Liver (tissue), 9 donors: ENCODE results near the gene OPN1MW3. TPM values are rescaled to one million over a fixed set of nuclear protein-coding genes. Genes with fewer than 3 reads are reported as not detected.

ENCODE experiments used
- DNase-seq: peaks from one replicate; pipeline ENCODE4 v3.0.0-alpha.2; 2017; ENCODE audit warnings: low spot score
- H3K27ac ChIP-seq, 2 donors: one replicate each; pipeline ENCODE4 v1.7.0; 2013; ENCODE audit warnings: inconsistent platforms in 2 of 2, low read length in 2 of 2, control low read depth in 1 of 2, low read depth in 1 of 2, mild to moderate bottlenecking in 1 of 2
- H3K27me3 ChIP-seq, 4 donors: one replicate each; pipeline versions ENCODE4 v1.6.1 to v1.7.0; 2013; ENCODE audit warnings: low read length in 3 of 4, inconsistent platforms in 1 of 4, mild to moderate bottlenecking in 1 of 4, moderate library complexity in 1 of 4; ENCODE audit not compliant: control insufficient read depth in 4 of 4, insufficient read depth in 4 of 4
- H3K36me3 ChIP-seq, 4 donors: one replicate each; pipeline versions ENCODE4 v1.6.1 to v1.7.0; 2013; ENCODE audit warnings: low read length in 3 of 4, mild to moderate bottlenecking in 3 of 4, low read depth in 1 of 4, moderate library complexity in 1 of 4; ENCODE audit not compliant: control insufficient read depth in 4 of 4, insufficient read depth in 3 of 4
- H3K4me1 ChIP-seq, 4 donors: one replicate each; pipeline versions ENCODE4 v1.6.1 to v1.7.0; 2013; ENCODE audit warnings: low read length in 3 of 4, mild to moderate bottlenecking in 3 of 4, moderate library complexity in 1 of 4; ENCODE audit not compliant: control insufficient read depth in 4 of 4, insufficient read depth in 4 of 4
- H3K4me3 ChIP-seq, 3 donors: one replicate each; pipeline versions ENCODE4 v1.6.1 to v1.7.0; 2013; ENCODE audit warnings: low read length in 3 of 3, control low read depth in 1 of 3, low read depth in 1 of 3, mild to moderate bottlenecking in 1 of 3
- H3K9ac ChIP-seq, 2 donors: one replicate each; pipeline ENCODE4 v1.7.0; 2013; ENCODE audit warnings: low read length in 2 of 2, mild to moderate bottlenecking in 2 of 2, moderate library complexity in 2 of 2, control low read depth in 1 of 2, low read depth in 1 of 2
- H3K9me3 ChIP-seq, 4 donors: one replicate each; pipeline versions ENCODE4 v1.6.1 to v1.7.0; 2013; ENCODE audit warnings: low read length in 3 of 4; ENCODE audit not compliant: control insufficient read depth in 4 of 4
- ATF3 ChIP-seq: IDR thresholded peaks from 2 replicates; pipeline ENCODE4 v1.6.1; 2016; ENCODE audit warnings: antibody characterized with exemption
- CTCF ChIP-seq: fragments of 150-350 bp; IDR thresholded peaks from 2 replicates; pipeline ENCODE4 v1.5.1; 2017; ENCODE audit warnings: improper control_type of control experiment, low read depth, low read length; ENCODE audit not compliant: missing input control
- EGR1 ChIP-seq, 2 donors: IDR thresholded peaks; 2 replicates each; pipeline ENCODE4 v1.6.1; 2016 to 2018; ENCODE audit warnings: antibody characterized with exemption in 2 of 2, low read depth in 2 of 2
- FOXA1 ChIP-seq: IDR thresholded peaks from 2 replicates; pipeline ENCODE4 v1.6.1; 2016; ENCODE audit warnings: antibody characterized with exemption
- FOXA2 ChIP-seq: IDR thresholded peaks from 2 replicates; pipeline ENCODE4 v1.6.1; 2016; ENCODE audit warnings: antibody characterized with exemption
- GABPA ChIP-seq, 2 donors: IDR thresholded peaks in 1 of 2; conservative IDR thresholded peaks in 1 of 2; 2 replicates each; pipeline ENCODE4 v1.6.1; 2016; ENCODE audit warnings: antibody characterized with exemption in 2 of 2, mild to moderate bottlenecking in 1 of 2, moderate library complexity in 1 of 2
- HNF4A ChIP-seq, 2 donors: conservative IDR thresholded peaks; 2 replicates each; pipeline ENCODE4 v1.6.1; 2016; ENCODE audit warnings: antibody characterized with exemption in 2 of 2, mild to moderate bottlenecking in 2 of 2
- HNF4G ChIP-seq: IDR thresholded peaks from 2 replicates; pipeline ENCODE4 v1.6.1; 2016; ENCODE audit warnings: antibody characterized with exemption
- MAX ChIP-seq: IDR thresholded peaks from 2 replicates; pipeline ENCODE4 v1.6.1; 2016; ENCODE audit warnings: antibody characterized with exemption
- NR2F2 ChIP-seq: IDR thresholded peaks from 2 replicates; pipeline ENCODE4 v1.6.1; 2016; ENCODE audit warnings: antibody characterized with exemption
- RAD21 ChIP-seq, 2 donors: IDR thresholded peaks; 2 replicates each; pipeline ENCODE4 v1.6.1; 2016; ENCODE audit warnings: antibody characterized with exemption in 2 of 2, mild to moderate bottlenecking in 2 of 2
- REST ChIP-seq: IDR thresholded peaks from 2 replicates; pipeline ENCODE4 v1.6.1; 2016; ENCODE audit warnings: antibody characterized with exemption, mild to moderate bottlenecking
- RXRA ChIP-seq, 2 donors: IDR thresholded peaks; 2 replicates each; pipeline ENCODE4 v1.6.1; 2017 to 2018; ENCODE audit warnings: antibody characterized with exemption in 2 of 2, mild to moderate bottlenecking in 1 of 2
- SP1 ChIP-seq: IDR thresholded peaks from 2 replicates; pipeline ENCODE4 v1.6.1; 2018; ENCODE audit warnings: antibody characterized with exemption, mild to moderate bottlenecking
- TAF1 ChIP-seq: conservative IDR thresholded peaks from 2 replicates; pipeline ENCODE4 v1.6.1; 2016; ENCODE audit warnings: antibody characterized with exemption, mild to moderate bottlenecking
- YY1 ChIP-seq: IDR thresholded peaks from 2 replicates; pipeline ENCODE4 v1.6.1; 2016; ENCODE audit warnings: antibody characterized with exemption, mild to moderate bottlenecking
- ZBTB33 ChIP-seq: IDR thresholded peaks from 2 replicates; pipeline ENCODE4 v1.6.1; 2016; ENCODE audit warnings: antibody characterized with exemption
- WGBS: extraction: QIAGEN DNeasy Blood & Tissue Kit; methylation state at CpG from one replicate; pipeline ENCODE4 v1.1.7; 2013; 5-methylcytosine and 5-hydroxymethylcytosine counted together
- polyA plus RNA-seq, 2 donors: library from polyadenylated mRNA; stranded (reverse) in 1 of 2; unstranded in 1 of 2; fragments of 200-250 nt in 1 of 2; fragments of >200 nt in 1 of 2; fragmentation: Nextera tagmentation in 1 of 2; extraction: Ambion mirVana in 1 of 2; gene quantifications; one replicate each; pipeline versions ENCODE4 v1.2.1 to v1.2.3, GENCODE V29; 2013 to 2015
- total RNA-seq, 2 donors: library from RNA; depleted of rRNA; stranded (reverse); fragments of >200 nt; gene quantifications; one replicate each; pipeline ENCODE4 v1.2.3, GENCODE V29; 2014
- donor health status: healthy.
- donor health status: healthy.
- donor health status: healthy.
- donor health status: healthy.
- donor health status: healthy.

The OPN1MW3 gene
- total and polyA plus RNA-seq, 4 donors, result not detected

GRCh38 chrX:154309041-154309775 is 51.8 kb downstream of the OPN1MW3 start:
- TF ChIP-seq HNF4A (conservative IDR thresholded peaks at IDR 0.05) (no peak), FOXA1 (no peak), ATF3 (no peak), EGR1 (IDR thresholded peaks at IDR 0.05; ENCODE audit: low read depth in 2 of 2) (no peak), RAD21 (IDR thresholded peaks at IDR 0.05) (no peak), NR2F2 (no peak), MAX (no peak), RXRA (IDR thresholded peaks at IDR 0.05) (no peak), REST (no peak), FOXA2 (no peak), ZBTB33 (no peak), SP1 (no peak), HNF4G (no peak), YY1 (no peak), CTCF (no peak), GABPA (IDR thresholded peaks at IDR 0.05 in 1 of 2, conservative IDR thresholded peaks at IDR 0.05 in 1 of 2) (no peak), TAF1 (no peak)
- Histone ChIP-seq H3K4me3 (no peak overlapping the region), H3K36me3 (no peaks in the 10 kb centered on the region), H3K9ac (no peak overlapping the region), H3K4me1 (peaks cover 0 to 5% (median under 1%) of the 10 kb centered on the region in 4 donors), H3K9me3 (no peaks in the 10 kb centered on the region), H3K27me3 (no peaks in the 10 kb centered on the region), H3K27ac (no peak overlapping the region)
- WGBS, result 84% methylated on average over 16 of the region's 16 CpGs
- no peak for DNase-seq
